Measurements from ENCODE around the gene DIAPH2. TPM values are rescaled to one million over a fixed set of nuclear protein-coding genes. Genes with fewer than 3 reads are reported as not detected.

The DIAPH2 gene
- total RNA-seq, 4 donors from 2014 or later, result 16.7 to 27.3 (median 20.3) TPM

- DNase-seq (ENCODE audit: low spot score in 2 of 2), result no peak
- TF ChIP-seq, protein P1, sequence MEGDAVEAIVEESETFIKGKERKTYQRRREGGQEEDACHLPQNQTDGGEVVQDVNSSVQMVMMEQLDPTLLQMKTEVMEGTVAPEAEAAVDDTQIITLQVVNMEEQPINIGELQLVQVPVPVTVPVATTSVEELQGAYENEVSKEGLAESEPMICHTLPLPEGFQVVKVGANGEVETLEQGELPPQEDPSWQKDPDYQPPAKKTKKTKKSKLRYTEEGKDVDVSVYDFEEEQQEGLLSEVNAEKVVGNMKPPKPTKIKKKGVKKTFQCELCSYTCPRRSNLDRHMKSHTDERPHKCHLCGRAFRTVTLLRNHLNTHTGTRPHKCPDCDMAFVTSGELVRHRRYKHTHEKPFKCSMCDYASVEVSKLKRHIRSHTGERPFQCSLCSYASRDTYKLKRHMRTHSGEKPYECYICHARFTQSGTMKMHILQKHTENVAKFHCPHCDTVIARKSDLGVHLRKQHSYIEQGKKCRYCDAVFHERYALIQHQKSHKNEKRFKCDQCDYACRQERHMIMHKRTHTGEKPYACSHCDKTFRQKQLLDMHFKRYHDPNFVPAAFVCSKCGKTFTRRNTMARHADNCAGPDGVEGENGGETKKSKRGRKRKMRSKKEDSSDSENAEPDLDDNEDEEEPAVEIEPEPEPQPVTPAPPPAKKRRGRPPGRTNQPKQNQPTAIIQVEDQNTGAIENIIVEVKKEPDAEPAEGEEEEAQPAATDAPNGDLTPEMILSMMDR (IDR thresholded peaks at IDR 0.05), result no peak
- no peak for TF ChIP-seq POLR2A (IDR thresholded peaks at IDR 0.05)
- intact Hi-C loops (cut with DNase I; ENCODE audit: low total_unique reads), result no loop called here
- 90 to 95% methylated on average over 6 of the region's 6 CpGs for WGBS, 2 donors
- H3K4me3 ChIP-seq (ENCODE audit: low read depth, poor library complexity, severe bottlenecking), result no peak overlapping the region
Measured at GRCh38 chrX:96693407-96693806, 8.8 kb downstream of the DIAPH2 start.

DNA sequence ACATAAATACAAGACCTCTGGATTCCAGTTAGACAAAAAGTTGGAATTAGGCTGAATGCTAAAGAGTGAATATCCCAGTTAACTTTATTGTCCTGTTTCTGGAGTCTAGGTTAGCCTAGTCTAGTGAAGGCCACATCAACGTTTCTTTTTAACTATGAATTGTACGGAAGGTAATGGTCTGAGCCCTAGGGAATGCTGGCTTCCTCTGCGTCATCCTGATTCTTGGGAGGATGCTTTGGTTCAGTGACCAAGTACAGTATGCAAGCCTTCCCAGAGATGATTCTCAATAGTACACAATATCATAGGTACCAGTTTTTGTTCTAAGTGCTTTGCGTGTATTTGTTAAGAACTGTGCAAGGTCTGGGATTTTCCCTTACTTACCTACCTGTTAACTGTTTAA lies 11.8 kb downstream of the DIAPH2 start:
- no peak for DNase-seq (ENCODE audit: low spot score in 2 of 2)
- intact Hi-C loops (cut with DNase I; ENCODE audit: low total_unique reads), result no loop called here
- WGBS, 2 donors, result 76 to 91% methylated on average over 4 of the region's 4 CpGs
- no peak overlapping the region for H3K4me3 ChIP-seq (ENCODE audit: low read depth, poor library complexity, severe bottlenecking)
- TF ChIP-seq, protein P1 (IDR thresholded peaks at IDR 0.05), result no peak
- no peak for TF ChIP-seq POLR2A (IDR thresholded peaks at IDR 0.05)

GRCh38 chrX:96700625-96701024 lies 16.0 kb downstream of the DIAPH2 start:
- no peak for DNase-seq (ENCODE audit: low spot score in 2 of 2)
- H3K4me3 ChIP-seq (ENCODE audit: low read depth, poor library complexity, severe bottlenecking), result no peak overlapping the region
- 85 to 96% methylated on average over 1 of the region's 1 CpG for WGBS, 2 donors
- TF ChIP-seq, protein P1 (IDR thresholded peaks at IDR 0.05), result no peak
- TF ChIP-seq POLR2A (IDR thresholded peaks at IDR 0.05), result no peak
- intact Hi-C loops (cut with DNase I; ENCODE audit: low total_unique reads), result no loop called here

DNA sequence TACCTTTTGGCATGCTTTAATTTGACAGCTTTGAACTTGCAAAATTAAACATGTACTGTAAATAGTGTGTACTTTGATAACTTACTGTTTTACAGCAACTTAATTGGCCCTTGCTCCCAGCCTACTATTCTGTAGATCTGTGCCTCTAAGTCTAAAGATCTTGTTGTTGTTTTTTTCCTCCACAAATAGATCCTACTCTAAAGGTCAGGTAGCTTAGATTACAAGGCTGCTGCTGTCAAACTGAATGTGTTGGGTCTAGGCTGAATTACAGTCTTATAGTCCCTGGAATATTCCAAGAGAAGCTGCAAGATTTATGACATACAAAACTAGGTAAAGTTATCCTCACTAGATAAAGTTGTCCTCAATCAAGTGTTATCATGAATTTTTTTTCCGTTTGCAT lies 18.7 kb downstream of the DIAPH2 start:
- intact Hi-C loops (cut with DNase I; ENCODE audit: low total_unique reads), result no loop called here
- no peak for TF ChIP-seq POLR2A (IDR thresholded peaks at IDR 0.05)
- TF ChIP-seq, protein P1 (IDR thresholded peaks at IDR 0.05), result no peak
- no peak overlapping the region for H3K4me3 ChIP-seq (ENCODE audit: low read depth, poor library complexity, severe bottlenecking)
- 73 to 90% methylated on average over 1 of the region's 1 CpG for WGBS, 2 donors
- no peak for DNase-seq (ENCODE audit: low spot score in 2 of 2)

- H3K4me3 ChIP-seq (ENCODE audit: low read depth, poor library complexity, severe bottlenecking), result no peak overlapping the region
- DNase-seq (ENCODE audit: low spot score in 2 of 2), result no peak
- intact Hi-C loops (cut with DNase I; ENCODE audit: low total_unique reads), result no loop called here
- WGBS, 2 donors, result 63 to 71% methylated on average over 1 of the region's 1 CpG
- TF ChIP-seq, protein P1 (IDR thresholded peaks at IDR 0.05), result no peak
- no peak for TF ChIP-seq POLR2A (IDR thresholded peaks at IDR 0.05)
Measured at GRCh38 chrX:96703816-96704215, 19.2 kb downstream of the DIAPH2 start.

DNA sequence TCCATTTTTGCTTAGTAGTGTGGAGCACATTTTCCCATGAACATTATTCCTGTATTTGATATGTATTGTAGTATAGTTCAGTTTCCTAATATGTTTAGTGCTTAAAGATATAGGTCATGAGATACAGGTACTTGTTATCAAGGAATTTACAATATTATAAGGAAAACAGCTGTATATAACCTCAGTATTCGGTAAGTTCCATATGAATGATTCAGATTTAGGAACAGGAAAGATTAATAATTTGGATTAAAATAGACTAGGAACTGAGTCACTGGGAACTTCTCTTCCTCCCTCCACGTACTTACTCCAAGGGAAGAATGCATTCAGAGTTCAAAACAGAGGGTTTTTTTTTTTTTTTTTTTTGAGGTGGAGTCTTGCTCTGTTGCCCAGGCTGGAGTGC lies 20.0 kb downstream of the DIAPH2 start:
- intact Hi-C loops (cut with DNase I; ENCODE audit: low total_unique reads), result no loop called here
- WGBS, 2 donors, result 51 to 58% methylated on average over 2 of the region's 2 CpGs
- H3K4me3 ChIP-seq (ENCODE audit: low read depth, poor library complexity, severe bottlenecking), result no peak overlapping the region
- TF ChIP-seq POLR2A (IDR thresholded peaks at IDR 0.05), result no peak
- TF ChIP-seq, protein P1 (IDR thresholded peaks at IDR 0.05), result no peak
- no peak for DNase-seq (ENCODE audit: low spot score in 2 of 2)
